HepG2 (cell line): ENCODE data around the gene ASCC2. TPM values are rescaled to one million over a fixed set of nuclear protein-coding genes. Genes with fewer than 3 reads are reported as not detected.

Experiments used
- CBX5 ChIP-seq: sonication (generic); formaldehyde crosslinking; IDR thresholded peaks from 2 replicates; pipeline ENCODE4 v1.4.0; 2020; ENCODE audit warnings: missing genetic modification reagents, borderline replicate concordance
- DNMT3B ChIP-seq: conservative IDR thresholded peaks from 2 replicates; pipeline ENCODE4 v1.6.1; 2016; ENCODE audit warnings: missing biosample characterization, control low read depth
- FOXA1 ChIP-seq, 2 experiments: fragments of 450-650 bp in 1 of 2; sonication (generic) in 1 of 2; formaldehyde crosslinking in 1 of 2; IDR thresholded peaks; 2 replicates each; pipeline versions ENCODE4 v1.4.0 to v1.6.1; 2016 to 2020; ENCODE audit warnings: missing genetic modification reagents in 1 of 2
- FOXP4 ChIP-seq: sonication (generic); formaldehyde crosslinking; IDR thresholded peaks from 2 replicates; pipeline ENCODE4 v1.4.0; 2020; ENCODE audit warnings: missing genetic modification reagents
- JARID2 ChIP-seq: sonication (generic); formaldehyde crosslinking; IDR thresholded peaks from 2 replicates; pipeline ENCODE4 v1.8.1; 2023; ENCODE audit warnings: missing genetic modification reagents, inconsistent platforms; ENCODE audit not compliant: insufficient replicate concordance
- MAFG ChIP-seq: sonication (generic); formaldehyde crosslinking; IDR thresholded peaks from 2 replicates; pipeline ENCODE4 v1.5.1; 2020; ENCODE audit warnings: mild to moderate bottlenecking, missing genetic modification reagents
- MBD4 ChIP-seq: IDR thresholded peaks from 2 replicates; pipeline ENCODE4 v1.6.1; 2012; ENCODE audit warnings: low read length, inconsistent platforms, borderline replicate concordance
- MIER2 ChIP-seq: IDR thresholded peaks from 2 replicates; pipeline ENCODE4 v1.6.1; 2016; ENCODE audit warnings: missing biosample characterization, missing genetic modification reagents
- MIER3 ChIP-seq: IDR thresholded peaks from 2 replicates; pipeline ENCODE4 v1.6.1; 2016; ENCODE audit warnings: missing compliant biosample characterization, borderline replicate concordance
- MXD4 ChIP-seq: IDR thresholded peaks from 2 replicates; pipeline ENCODE4 v1.6.1; 2016; ENCODE audit warnings: mild to moderate bottlenecking, missing biosample characterization, missing genetic modification reagents
- PAF1 ChIP-seq: IDR thresholded peaks from 2 replicates; pipeline ENCODE4 v1.6.1; 2016; ENCODE audit warnings: missing genetic modification reagents, missing compliant biosample characterization
- PCBP2 ChIP-seq: fragments of 200-400 bp; formaldehyde crosslinking; optimal IDR thresholded peaks from 2 replicates; pipeline ENCODE3; 2018; ENCODE audit warnings: low read length, low read depth; ENCODE audit not compliant: poor library complexity, severe bottlenecking
- SRSF4 ChIP-seq: fragments of 200-400 bp; formaldehyde crosslinking; IDR thresholded peaks from one replicate; pipeline ENCODE4 v1.6.1; 2018; ENCODE audit warnings: mild to moderate bottlenecking, low read depth, low read length, moderate library complexity; ENCODE audit not compliant: poor library complexity, severe bottlenecking
- TSC22D2 ChIP-seq: sonication (generic); formaldehyde crosslinking; IDR thresholded peaks from 2 replicates; pipeline ENCODE4 v1.5.1; 2020; ENCODE audit warnings: missing genetic modification reagents, mild to moderate bottlenecking, borderline replicate concordance
- ZNF225 ChIP-seq: sonication (generic); formaldehyde crosslinking; IDR thresholded peaks from 2 replicates; pipeline ENCODE4 v1.4.0; 2020; ENCODE audit warnings: mild to moderate bottlenecking, missing genetic modification reagents
- ZNF331 ChIP-seq: sonication (generic); formaldehyde crosslinking; IDR thresholded peaks from 2 replicates; pipeline ENCODE4 v1.4.0; 2020; ENCODE audit warnings: missing genetic modification reagents
- ZNF446 ChIP-seq: sonication (generic); formaldehyde crosslinking; IDR thresholded peaks from 2 replicates; pipeline ENCODE4 v1.5.0; 2020; ENCODE audit warnings: mild to moderate bottlenecking, missing genetic modification reagents
- ZNF501 ChIP-seq: sonication (generic); formaldehyde crosslinking; IDR thresholded peaks from 2 replicates; pipeline ENCODE4 v1.5.1; 2020; ENCODE audit warnings: mild to moderate bottlenecking, moderate library complexity, missing genetic modification reagents
- ZNF691 ChIP-seq: sonication (generic); formaldehyde crosslinking; IDR thresholded peaks from 2 replicates; pipeline ENCODE4 v1.4.0; 2020; ENCODE audit warnings: missing genetic modification reagents, low read depth, mild to moderate bottlenecking, borderline replicate concordance
- ZNF775 ChIP-seq: sonication (generic); formaldehyde crosslinking; IDR thresholded peaks from 2 replicates; pipeline ENCODE4 v1.4.0; 2020; ENCODE audit warnings: missing genetic modification reagents, mild to moderate bottlenecking, moderate library complexity, borderline replicate concordance
- ZNF782 ChIP-seq: sonication (generic); formaldehyde crosslinking; IDR thresholded peaks from 2 replicates; pipeline ENCODE4 v1.4.0; 2020; ENCODE audit warnings: missing genetic modification reagents, mild to moderate bottlenecking, borderline replicate concordance
- polyA plus RNA-seq, 8 experiments: library from polyadenylated mRNA; depleted of rRNA in 3 of 8; stranded (reverse) in 7 of 8; unstranded in 1 of 8; fragments of >200 nt; fragmentation: Illumina TruSeq in 4 of 8; extraction: Trizol in 4 of 8; gene quantifications; 2 replicates each; pipeline versions ENCODE4 v1.2.1 to v1.2.3, GENCODE V29; 2011 to 2016; ENCODE audit warnings: low read depth in 4 of 8, missing spikeins in 1 of 8, mixed read lengths in 1 of 8; ENCODE audit not compliant: insufficient read depth in 1 of 8
- total RNA-seq, 5 experiments: library from RNA; depleted of rRNA; stranded (reverse); fragments of >200 nt; fragmentation: Illumina TruSeq; extraction: Trizol; gene quantifications; 2 replicates each; pipeline ENCODE4 v1.2.3, GENCODE V29; 2016; ENCODE audit warnings: low read depth in 1 of 5
- TF ChIP-seq, protein P1 (sequence below), 2 experiments: IDR thresholded peaks; 2 replicates each; pipeline ENCODE4 v1.6.1; 2011 to 2012; ENCODE audit warnings: low read length in 2 of 2, borderline replicate concordance in 1 of 2, low read depth in 1 of 2, mild to moderate bottlenecking in 1 of 2, moderate library complexity in 1 of 2
- TF ChIP-seq, protein P2 (sequence below): sonication (generic); formaldehyde crosslinking; IDR thresholded peaks from 2 replicates; pipeline ENCODE4 v1.9.0; 2021; ENCODE audit warnings: missing genetic modification reagents, borderline replicate concordance

Gene ASCC2
- total and polyA plus RNA-seq, 2 of the 13 experiments (the other 11 are each of a cell fraction or from before 2014, with no cell fraction given): 26.2 to 26.3 TPM

- TF ChIP-seq FOXA1 (IDR thresholded peaks at IDR 0.05) (no peak), FOXA1 (CRISPR knock-in tag; IDR thresholded peaks at IDR 0.05) (no peak), MIER2 (CRISPR knock-in tag) (no peak), PAF1 (no peak), CBX5 (CRISPR knock-in tag) (0 out of 2 replicates have a peak, but pooled peaks have one; percentile 75), PCBP2 (no peak), ZNF501 (CRISPR knock-in tag) (peak; percentile 45; the same call in 1 of the 2 replicates), ZNF775 (CRISPR knock-in tag) (no peak), ZNF782 (CRISPR knock-in tag) (no peak), MAFG (peak; percentile 93), ZNF446 (no peak), MIER3 (CRISPR knock-in tag) (peak; percentile 61; the same call in 1 of the 2 replicates), MXD4 (CRISPR knock-in tag) (peak; percentile 38; the same call in 1 of the 2 replicates), ZNF225 (no peak), TSC22D2 (CRISPR knock-in tag) (no peak), FOXP4 (CRISPR knock-in tag) (peak; percentile 44; the same call in 1 of the 2 replicates), SRSF4 (no peak), ZNF691 (peak; percentile 80; the same call in 1 of the 2 replicates), DNMT3B (CRISPR knock-in tag) (0 out of 2 replicates have a peak, but pooled peaks have one; percentile 70), MBD4 (no peak), JARID2 (CRISPR knock-in tag) (no peak), ZNF331 (CRISPR knock-in tag) (peak; percentile 75; the same call in 1 of the 2 replicates)
- TF ChIP-seq, protein P1, sequence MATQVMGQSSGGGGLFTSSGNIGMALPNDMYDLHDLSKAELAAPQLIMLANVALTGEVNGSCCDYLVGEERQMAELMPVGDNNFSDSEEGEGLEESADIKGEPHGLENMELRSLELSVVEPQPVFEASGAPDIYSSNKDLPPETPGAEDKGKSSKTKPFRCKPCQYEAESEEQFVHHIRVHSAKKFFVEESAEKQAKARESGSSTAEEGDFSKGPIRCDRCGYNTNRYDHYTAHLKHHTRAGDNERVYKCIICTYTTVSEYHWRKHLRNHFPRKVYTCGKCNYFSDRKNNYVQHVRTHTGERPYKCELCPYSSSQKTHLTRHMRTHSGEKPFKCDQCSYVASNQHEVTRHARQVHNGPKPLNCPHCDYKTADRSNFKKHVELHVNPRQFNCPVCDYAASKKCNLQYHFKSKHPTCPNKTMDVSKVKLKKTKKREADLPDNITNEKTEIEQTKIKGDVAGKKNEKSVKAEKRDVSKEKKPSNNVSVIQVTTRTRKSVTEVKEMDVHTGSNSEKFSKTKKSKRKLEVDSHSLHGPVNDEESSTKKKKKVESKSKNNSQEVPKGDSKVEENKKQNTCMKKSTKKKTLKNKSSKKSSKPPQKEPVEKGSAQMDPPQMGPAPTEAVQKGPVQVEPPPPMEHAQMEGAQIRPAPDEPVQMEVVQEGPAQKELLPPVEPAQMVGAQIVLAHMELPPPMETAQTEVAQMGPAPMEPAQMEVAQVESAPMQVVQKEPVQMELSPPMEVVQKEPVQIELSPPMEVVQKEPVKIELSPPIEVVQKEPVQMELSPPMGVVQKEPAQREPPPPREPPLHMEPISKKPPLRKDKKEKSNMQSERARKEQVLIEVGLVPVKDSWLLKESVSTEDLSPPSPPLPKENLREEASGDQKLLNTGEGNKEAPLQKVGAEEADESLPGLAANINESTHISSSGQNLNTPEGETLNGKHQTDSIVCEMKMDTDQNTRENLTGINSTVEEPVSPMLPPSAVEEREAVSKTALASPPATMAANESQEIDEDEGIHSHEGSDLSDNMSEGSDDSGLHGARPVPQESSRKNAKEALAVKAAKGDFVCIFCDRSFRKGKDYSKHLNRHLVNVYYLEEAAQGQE (IDR thresholded peaks at IDR 0.05; ENCODE audit: borderline replicate concordance in 1 of 2, low read depth in 1 of 2, low read length in 2 of 2): no peak
- TF ChIP-seq, protein P2, sequence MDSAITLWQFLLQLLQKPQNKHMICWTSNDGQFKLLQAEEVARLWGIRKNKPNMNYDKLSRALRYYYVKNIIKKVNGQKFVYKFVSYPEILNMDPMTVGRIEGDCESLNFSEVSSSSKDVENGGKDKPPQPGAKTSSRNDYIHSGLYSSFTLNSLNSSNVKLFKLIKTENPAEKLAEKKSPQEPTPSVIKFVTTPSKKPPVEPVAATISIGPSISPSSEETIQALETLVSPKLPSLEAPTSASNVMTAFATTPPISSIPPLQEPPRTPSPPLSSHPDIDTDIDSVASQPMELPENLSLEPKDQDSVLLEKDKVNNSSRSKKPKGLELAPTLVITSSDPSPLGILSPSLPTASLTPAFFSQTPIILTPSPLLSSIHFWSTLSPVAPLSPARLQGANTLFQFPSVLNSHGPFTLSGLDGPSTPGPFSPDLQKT (CRISPR knock-in tag): no peak
These were observed 38.8 kb downstream of the ASCC2 start (continued) for GRCh38 chr22:29799217-29799680.
